Activated effector memory CD4-positive, alpha-beta T cell treated with anti-CD3 and anti-CD28 coated beads, Interleukin-2, amount 50 U/mL, for 16 hours (primary cell): ENCODE measurements around the gene PCLO.
"Not testable (repeated sequence)": the region's sequence is repeated elsewhere in the genome, so short reads cannot be mapped to it uniquely, and the experiment has no call there.

Source experiments
- DNase-seq: peaks from one replicate; pipeline ENCODE4 v3.0.0-alpha.2; 2020

The PCLO gene

GRCh38 chr7:82953324-82954027, 209.2 kb downstream of the PCLO start:
- DNase-seq: no peak

DNA sequence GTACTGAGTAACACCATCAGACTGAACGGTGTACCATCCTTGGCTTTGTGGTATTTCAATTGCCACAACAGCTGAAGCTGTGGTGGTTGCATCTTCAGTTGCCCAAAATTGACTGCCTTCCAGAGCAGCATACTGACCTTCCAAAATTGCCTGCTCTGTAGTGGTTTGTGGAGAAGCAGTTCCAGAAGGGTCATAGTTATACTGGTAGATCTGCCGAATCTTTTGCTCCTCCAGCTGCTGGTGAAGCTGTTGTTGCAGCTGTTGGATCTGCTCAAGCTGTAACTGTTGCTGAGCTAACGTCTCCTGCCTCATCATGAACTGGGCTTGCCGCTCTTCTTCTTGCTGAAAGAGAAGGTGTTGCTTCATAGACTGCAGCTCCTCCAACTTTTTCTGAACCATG, 212.2 kb downstream of the PCLO start:
- no peak for DNase-seq

GRCh38 chr7:82945480-82945879, 217.2 kb downstream of the PCLO start:
- no peak for DNase-seq

- no peak for DNase-seq
These were observed 217.6 kb downstream of the PCLO start for GRCh38 chr7:82945056-82945455.

DNA sequence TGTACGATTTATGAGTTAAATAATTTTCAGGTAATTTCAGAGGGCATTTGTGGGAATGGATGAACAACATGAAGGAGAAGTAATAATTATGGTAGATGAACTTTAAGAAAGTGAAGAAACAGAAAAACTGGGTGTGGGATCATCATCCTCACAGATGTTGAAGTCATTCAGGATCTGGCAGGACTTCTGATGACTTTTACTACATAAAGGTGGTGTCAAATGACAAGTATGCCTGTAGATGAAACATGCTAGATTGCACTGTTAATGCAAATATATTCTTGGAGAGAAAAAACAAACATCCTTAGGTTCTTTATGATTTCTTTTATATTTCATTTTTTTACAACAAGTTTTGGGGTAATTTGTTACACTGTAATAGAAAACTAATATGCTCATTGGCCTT, 230.2 kb downstream of the PCLO start:
- DNase-seq: no peak

- DNase-seq: no peak
These were observed 236.2 kb downstream of the PCLO start for GRCh38 chr7:82926477-82926876.

DNA sequence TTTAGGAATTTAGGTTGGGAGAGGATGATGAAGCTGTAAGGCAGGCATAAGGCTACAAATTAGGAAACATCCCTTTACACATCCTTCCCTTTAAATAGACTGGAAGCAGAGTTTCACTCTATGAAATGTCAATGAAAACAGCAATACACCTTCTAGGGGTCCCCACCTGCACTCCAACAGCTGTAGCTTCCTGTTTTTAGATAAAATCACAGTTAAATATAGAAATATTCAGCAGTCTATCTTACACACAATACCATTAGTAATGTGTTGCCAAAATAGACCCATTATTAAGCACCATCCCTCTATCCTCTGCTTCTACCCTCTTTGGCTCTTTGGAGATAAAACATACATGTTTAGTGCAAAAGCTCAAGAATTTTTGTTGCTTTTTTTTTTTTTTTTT, 237.4 kb downstream of the PCLO start:
- DNase-seq: no peak

GRCh38 chr7:82906502-82906901, 256.2 kb downstream of the PCLO start:
- DNase-seq: no peak

- no peak for DNase-seq
These were observed 257.8 kb downstream of the PCLO start for GRCh38 chr7:82904871-82905270.

- not testable (repeated sequence) for DNase-seq
These were observed 261.6 kb downstream of the PCLO start for GRCh38 chr7:82901098-82901497.

GRCh38 chr7:82897500-82897899, 265.2 kb downstream of the PCLO start:
- no peak for DNase-seq

GRCh38 chr7:82894341-82894740, 268.3 kb downstream of the PCLO start:
- DNase-seq: not testable (repeated sequence)

GRCh38 chr7:82886324-82886723, 276.4 kb downstream of the PCLO start:
- no peak for DNase-seq

GRCh38 chr7:82865856-82866255, 296.8 kb downstream of the PCLO start:
- DNase-seq: no peak

DNA sequence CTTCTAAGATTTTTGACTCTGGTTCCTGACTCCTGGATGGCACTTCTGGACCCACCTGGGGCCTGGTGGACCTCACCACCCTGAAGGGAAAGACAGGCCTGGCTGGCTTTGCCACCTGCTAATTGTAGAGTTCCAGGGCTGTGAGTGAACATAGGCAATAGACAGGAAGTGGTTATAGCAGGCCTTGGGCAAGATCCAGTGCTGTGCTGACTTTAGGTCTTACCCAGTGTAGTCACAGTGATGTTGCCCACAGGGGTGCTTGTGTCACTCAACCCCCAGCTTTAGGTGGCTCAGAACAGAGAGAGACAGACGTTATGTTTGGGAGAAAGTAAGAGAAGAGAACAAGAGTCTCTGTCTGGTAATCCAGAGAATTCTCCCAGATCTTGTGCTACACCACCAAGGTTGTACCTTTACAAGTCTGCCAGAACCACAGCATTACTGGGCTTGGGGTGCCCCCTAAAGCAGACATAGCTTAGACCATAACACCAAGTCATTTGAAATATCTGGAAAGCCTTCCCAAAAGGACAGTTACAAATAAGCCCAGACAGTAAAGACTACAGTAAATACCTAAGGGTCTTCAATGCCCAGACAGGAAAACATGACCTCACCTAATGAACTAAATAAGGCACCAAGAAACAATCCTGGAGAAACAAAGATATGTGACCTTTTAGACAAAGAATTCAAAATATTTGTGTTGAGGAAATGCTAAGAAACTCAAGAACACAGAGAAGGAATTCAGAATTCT, 303.4 kb downstream of the PCLO start:
- no peak for DNase-seq

DNA sequence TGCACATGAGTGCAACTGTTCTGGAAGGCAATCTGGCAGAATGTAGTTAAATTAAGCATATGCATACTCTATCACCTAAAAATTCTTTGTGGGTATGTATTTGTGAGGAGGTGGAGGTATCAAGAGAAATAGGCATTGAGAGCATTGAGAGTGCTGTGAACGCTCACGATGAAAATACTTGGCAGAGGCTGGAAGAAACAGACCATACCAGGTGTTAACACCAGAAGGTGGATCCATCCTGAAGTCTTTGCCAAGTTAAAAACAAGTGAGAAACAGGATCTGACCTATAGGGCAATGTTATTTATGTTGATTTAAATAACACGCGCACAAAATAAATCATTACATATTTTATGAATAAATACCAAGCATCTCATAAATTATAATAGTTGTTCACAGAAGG, 311.6 kb downstream of the PCLO start:
- DNase-seq: no peak

- no peak for DNase-seq
These were observed 320.9 kb downstream of the PCLO start for GRCh38 chr7:82841828-82842227.

DNA sequence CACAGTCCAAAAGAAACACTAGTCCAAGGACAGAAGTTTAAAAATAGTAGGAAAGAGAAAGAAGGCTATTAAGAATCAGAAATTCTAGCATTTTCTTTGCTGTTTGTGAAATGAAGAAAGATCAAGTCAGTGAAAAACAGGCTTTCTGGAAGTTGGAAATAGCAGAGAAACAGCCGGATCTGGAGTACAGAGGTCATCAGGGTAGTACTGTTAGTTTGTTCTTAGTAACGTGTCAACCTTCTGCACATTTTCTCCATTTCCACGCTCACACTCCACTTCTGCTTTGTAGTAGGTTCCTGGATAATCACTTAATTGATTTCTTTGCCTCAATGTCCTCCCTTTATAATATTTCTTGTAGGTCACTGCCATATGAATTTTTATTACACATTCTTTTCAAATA, 322.6 kb downstream of the PCLO start:
- DNase-seq: no peak

DNA sequence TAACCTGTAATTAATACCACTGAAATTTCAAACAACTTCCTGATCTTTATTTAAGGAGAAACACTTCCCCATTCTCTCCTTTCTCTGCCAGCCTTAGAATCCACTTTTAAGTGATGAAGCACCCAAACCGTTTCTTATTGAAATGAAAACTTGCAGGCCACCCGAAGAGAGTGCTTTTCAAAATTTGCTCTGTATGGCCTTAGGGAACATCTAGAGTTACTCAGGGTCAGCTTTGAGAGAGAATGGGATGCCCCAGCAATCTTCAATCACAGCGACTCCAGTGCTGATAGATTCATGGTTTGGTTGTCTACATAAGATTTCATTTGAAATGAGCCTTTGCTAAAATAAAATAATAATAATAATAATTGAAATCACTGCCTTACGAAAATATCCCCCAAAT, 323.1 kb downstream of the PCLO start:
- DNase-seq: no peak

GRCh38 chr7:82839063-82839462, 323.6 kb downstream of the PCLO start:
- no peak for DNase-seq

GRCh38 chr7:82838314-82838713, 324.4 kb downstream of the PCLO start:
- no peak for DNase-seq

DNA sequence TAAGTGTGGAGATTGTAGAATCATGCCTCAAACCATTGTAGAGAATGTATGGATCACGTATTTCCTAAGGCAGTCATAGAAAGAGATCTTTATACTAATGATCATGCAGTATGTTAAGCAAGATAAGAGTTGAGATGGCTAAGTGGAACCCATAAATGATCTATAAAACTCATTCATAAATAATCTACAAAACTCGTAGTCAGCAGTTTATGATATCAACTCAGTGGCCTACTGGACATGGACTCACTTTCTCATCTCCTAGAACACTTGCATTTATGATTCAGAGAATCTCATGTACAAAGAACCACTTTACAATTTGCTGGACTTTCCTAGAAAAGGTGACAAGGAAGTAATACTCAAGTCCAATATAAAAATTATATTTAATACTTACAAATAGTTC, 339.6 kb downstream of the PCLO start:
- no peak for DNase-seq

GRCh38 chr7:82821037-82821436, 341.6 kb downstream of the PCLO start:
- no peak for DNase-seq

GRCh38 chr7:82818171-82818570, 344.5 kb downstream of the PCLO start:
- no peak for DNase-seq

DNA sequence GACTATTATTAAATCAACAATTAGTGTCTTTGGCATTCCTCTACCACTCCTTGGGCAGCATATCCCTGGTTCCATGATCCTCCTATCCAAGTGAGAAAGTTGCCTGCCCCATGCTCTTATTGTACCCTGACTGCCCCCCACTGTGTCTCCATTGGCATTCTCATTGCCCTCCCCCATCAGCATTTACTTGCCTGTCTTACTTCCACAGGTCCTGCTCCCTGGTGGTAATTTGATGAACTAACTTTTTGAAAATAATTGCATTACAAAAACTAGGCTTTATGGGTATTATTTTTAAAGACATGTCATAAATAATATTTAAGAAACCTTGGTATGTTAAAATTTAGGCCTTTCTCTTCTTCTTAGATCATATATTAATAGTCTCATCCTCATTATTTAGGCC, 346.4 kb downstream of the PCLO start:
- DNase-seq: no peak
